NCI-H1105 (cell line): ENCODE results near the gene CAPS2.
"Not testable (repeated sequence)": the region's sequence is repeated elsewhere in the genome, so short reads cannot be mapped to it uniquely, and the experiment has no call there.

Source experiments
- DNase-seq: peaks from one replicate; lab custom pipeline; 2025; lab: John Stamatoyannopoulos, UW

Gene CAPS2

DNA sequence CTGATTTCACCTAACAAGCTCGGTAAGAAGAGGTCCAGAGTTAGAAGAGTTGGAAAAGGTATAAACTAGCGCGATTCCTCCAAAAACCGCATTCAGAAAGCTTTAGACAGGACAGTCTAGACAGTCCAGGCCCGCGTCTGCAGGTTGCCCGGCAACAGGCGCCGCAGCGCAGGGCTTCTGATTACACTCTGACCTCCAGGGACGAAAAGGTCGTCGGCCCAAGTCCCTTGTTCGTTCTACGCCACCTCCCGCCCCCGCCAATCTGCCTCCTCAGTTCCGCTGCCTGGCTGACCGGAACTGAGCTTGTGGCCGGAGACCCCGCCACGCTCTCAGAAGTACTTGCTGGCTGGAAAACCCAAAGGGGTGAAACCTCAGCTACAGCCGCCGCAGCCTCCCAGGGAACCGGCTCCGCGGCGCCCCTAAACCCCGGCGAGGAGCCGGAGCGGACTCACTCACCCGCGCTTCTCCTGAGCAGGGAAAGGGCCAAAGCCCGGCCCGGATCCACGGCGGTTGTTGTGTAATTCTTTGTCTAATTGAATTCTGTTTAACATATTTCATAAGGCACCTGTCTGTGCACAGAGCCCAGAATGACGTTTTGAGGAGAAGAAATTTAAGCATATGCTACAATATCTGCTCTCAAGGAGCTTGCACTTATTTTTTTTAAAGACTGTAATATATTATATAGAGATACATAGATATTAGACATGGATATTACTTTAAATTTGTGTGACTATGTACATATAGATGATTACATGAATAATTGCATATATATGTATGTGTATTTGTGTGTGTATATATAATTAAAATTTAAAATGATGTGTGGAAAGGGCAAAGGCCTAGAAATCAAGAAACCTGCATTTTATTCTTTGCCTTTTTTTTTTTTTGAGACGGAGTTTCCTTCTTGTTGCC is at the start of gene CAPS2:
Gene CAPS2 (minus strand): TSS at position 407 of the 909 bp plus-strand sequence. CDS start 3,826 bp downstream, outside the sequence.
- DNase-seq = peak; percentile 85

- DNase-seq = no peak
Observed at GRCh38 chr12:75378354-75378753, 48.2 kb upstream of the CAPS2 start.

DNA sequence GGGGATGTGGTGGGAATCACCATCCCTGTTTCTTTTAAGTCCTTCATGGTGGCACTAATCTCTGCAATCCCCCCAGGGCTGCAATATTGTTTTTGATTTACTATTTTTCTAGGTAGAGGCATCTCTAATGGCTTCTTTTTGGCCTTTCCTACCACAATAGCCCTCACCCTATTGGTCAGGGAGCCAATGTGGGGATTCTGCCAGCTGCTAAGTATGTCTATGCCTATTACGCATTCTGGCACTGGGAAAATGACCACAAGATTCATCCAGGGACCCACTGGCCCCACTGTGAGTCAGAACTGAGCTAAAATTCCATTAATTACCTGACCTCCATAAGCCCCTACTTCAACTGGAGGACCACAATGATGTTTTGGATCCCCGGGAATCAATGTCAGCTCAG is 44.8 kb upstream of the CAPS2 start:
- DNase-seq = no peak

- DNase-seq = no peak
Observed at GRCh38 chr12:75366629-75367028, 36.5 kb upstream of the CAPS2 start.

DNA sequence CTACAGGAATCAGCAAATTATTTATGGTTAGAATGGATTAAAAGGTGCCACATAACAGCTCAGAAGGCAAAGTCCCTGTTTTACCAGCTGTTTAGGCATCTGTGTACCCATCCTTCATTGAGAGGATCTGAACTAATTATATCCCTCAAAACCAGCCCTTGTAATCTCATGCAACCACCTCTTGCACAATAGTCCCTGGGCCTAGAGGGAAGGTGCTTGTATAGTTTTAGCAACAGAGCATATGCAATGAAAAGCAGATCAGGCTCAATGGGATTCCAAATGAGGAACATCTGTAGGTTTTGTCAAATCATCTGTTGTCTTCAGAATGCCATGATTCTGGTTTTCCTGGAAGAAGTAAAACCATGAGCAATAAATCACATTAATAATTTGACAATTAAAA is 34.8 kb upstream of the CAPS2 start:
- DNase-seq = no peak

GRCh38 chr12:75361408-75361807 is 31.3 kb upstream of the CAPS2 start:
- no peak for DNase-seq

DNA sequence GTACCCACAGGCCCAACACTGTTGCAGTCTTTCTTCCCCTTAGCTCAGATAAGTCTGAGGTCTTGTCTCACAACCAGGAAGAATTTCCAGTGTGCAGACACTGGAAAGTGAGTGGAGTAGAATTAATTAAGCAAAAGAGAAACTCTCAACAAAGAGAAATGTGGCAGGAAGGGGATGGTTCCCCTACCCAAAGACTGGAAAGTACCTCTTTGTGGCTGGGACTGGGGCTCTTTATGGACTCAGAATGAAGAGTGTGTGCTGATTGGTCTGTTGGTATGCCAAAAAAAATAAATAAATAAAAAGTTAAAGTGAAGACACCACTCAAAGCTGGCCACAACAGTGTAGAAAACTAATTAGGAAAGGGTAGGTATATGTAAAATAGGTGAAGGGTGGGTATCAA is 30.8 kb upstream of the CAPS2 start:
- no peak for DNase-seq

DNA sequence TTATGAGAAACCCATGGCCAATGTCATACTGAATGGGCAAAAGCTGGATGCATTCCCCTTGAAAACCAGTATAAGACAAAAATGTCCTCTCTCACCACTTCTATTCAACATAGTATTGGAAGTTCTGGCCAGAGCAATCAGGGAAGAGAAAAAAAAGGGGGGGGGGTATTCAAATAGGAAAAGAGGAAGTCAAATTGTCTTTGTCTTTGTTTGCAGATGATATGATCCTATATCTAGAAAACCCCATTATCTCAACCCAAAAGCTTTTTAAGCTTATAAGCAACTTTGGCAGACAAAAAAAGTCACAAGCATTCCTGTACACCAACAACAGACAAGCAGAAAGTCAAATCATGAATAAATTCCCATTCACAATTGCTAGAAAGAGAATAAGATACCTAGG is 23.9 kb upstream of the CAPS2 start:
- no peak for DNase-seq

GRCh38 chr12:75350413-75350812 is 20.3 kb upstream of the CAPS2 start:
- no peak for DNase-seq

GRCh38 chr12:75349946-75350345 is 19.8 kb upstream of the CAPS2 start:
- DNase-seq = no peak

- not testable (repeated sequence) for DNase-seq
Observed at GRCh38 chr12:75346215-75346614, 16.1 kb upstream of the CAPS2 start.

GRCh38 chr12:75345531-75345930 is 15.4 kb upstream of the CAPS2 start:
- no peak for DNase-seq

GRCh38 chr12:75341873-75342272 is 11.7 kb upstream of the CAPS2 start:
- no peak for DNase-seq

DNA sequence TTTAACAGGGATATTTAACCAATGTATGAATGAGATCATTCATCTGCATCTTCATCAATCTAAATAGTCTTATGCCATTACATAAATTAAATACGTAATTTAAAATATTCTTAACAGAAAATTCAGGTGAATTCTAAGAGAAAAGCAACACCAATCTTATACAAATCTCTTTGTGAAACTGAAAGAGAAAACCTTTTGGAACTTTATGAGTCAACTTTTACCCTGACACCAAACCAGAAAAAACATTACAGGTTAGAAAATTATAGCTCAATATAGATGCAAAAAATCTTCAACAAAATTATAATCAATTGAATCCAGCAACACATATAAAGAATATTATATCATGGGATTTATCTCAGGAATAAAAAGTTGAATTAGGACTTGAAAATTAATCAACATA is 7.8 kb upstream of the CAPS2 start:
- DNase-seq = no peak

DNA sequence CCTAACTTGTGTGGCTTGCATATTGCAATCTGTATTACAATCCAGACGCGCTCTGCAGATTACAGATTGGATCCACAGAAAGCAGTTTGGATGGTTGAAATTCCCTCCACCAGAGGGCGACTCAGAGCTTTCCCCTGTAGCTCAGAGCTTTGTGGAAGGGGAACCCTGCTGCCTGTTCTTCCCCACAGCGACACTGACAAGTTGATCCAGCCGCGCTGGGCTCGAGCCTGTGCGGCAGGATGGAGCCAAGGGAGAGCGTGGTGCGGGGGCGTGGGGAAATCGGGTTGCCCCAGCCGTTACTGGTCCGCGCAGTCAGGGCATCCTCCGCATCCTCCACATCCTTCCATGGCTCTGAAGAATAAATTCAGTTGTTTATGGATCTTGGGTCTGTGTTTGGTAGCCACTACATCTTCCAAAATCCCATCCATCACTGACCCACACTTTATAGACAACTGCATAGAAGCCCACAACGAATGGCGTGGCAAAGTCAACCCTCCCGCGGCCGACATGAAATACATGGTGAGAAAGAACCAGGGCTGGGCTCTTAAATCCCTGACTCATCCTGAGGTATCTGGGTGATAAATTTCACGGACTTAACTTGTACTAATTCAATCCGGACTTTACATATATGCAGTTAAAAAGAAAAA is 4.4 kb upstream of the CAPS2 start, which contains the start of gene GLIPR1L1:
Gene GLIPR1L1 (plus strand): TSS at position 287 of the 647 bp plus-strand sequence. CDS start 59 bp downstream, at position 346.
- DNase-seq = peak; percentile 79

DNA sequence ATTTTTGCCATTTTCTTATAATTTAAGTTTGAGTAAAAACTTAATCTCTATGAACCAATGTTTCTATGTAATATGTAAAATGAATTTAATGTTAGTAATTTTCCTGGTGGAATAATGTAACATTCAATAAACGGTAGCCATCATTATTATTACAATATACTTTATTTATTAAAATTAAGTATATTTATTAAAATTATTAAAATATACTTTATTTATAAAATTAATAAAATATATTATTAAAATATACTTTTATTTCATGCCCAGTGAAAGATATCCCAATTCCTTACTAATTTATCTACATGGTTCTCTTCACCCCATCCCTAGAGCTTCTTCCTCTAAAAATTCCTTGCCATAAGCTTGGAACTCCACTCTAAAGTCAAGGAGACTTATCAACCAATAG is 2.5 kb downstream of the CAPS2 start:
- DNase-seq = no peak

DNA sequence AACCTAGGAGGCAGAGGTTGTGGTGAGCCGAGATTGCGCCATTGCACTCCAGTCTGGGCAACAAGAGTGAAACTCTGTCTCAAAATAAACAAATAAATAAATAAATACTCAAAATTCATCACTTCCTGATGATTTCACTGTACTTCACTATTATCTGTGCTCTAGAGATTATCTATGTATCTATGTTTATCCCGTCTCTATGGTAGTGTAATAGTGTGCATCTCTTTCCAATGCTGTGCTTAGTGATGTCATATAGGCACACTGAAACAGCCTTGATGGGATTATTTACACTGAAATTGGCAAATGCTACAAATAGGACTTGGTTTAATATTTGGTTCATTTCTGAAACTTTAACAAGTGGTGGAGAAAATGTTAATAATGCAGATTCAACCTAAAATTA is 6.5 kb downstream of the CAPS2 start:
- DNase-seq = no peak

GRCh38 chr12:75322464-75322863 is 7.7 kb downstream of the CAPS2 start:
- no peak for DNase-seq

- DNase-seq = no peak
Observed at GRCh38 chr12:75317784-75318183, 12.3 kb downstream of the CAPS2 start.

- no peak for DNase-seq
Observed at GRCh38 chr12:75315518-75315917, 14.6 kb downstream of the CAPS2 start.

GRCh38 chr12:75311369-75311768 is 18.8 kb downstream of the CAPS2 start:
- no peak for DNase-seq

- DNase-seq = no peak
Observed at GRCh38 chr12:75308279-75308678, 21.8 kb downstream of the CAPS2 start.
